ES-I3 (cell line): ENCODE data around the gene PIK3CD.
"Not testable (repeated sequence)": the region's sequence is repeated elsewhere in the genome, so short reads cannot be mapped to it uniquely, and the experiment has no call there.

Experiments used
- H3K36me3 ChIP-seq: 2 replicates; pipeline ENCODE4 v1.6.1; 2013; ENCODE audit warnings: mild to moderate bottlenecking, low read length, control low read depth, moderate library complexity; ENCODE audit not compliant: insufficient read depth
- H3K4me1 ChIP-seq: 2 replicates; pipeline ENCODE4 v1.6.1; 2013; ENCODE audit warnings: mild to moderate bottlenecking, control low read depth, low read length; ENCODE audit not compliant: insufficient read depth
- H3K9ac ChIP-seq: 2 replicates; pipeline ENCODE4 v1.6.1; 2013; ENCODE audit warnings: low read depth, mild to moderate bottlenecking, low read length, moderate library complexity
- H3K9me3 ChIP-seq: 2 replicates; pipeline ENCODE4 v1.6.1; 2013; ENCODE audit warnings: mild to moderate bottlenecking, low read length, moderate library complexity; ENCODE audit not compliant: control insufficient read depth, insufficient read depth

The PIK3CD gene

GRCh38 chr1:9751971-9752370, 100.4 kb downstream of the PIK3CD start:
- H3K4me1 ChIP-seq = peaks cover 10% of the 10 kb centered on the region; the same call in 1 of the 2 replicates
- H3K36me3 ChIP-seq = peaks cover 21% of the 10 kb centered on the region
- no peaks in the 10 kb centered on the region for H3K9me3 ChIP-seq
- no peak overlapping the region for H3K9ac ChIP-seq

- Histone ChIP-seq H3K36me3 (peaks cover 19% of the 10 kb centered on the region), H3K9ac (no peak overlapping the region), H3K4me1 (peaks cover 10% of the 10 kb centered on the region; the same call in 1 of the 2 replicates)
These were observed 101.6 kb downstream of the PIK3CD start for GRCh38 chr1:9753121-9753531.

GRCh38 chr1:9755441-9755995, 104.0 kb downstream of the PIK3CD start:
- Histone ChIP-seq H3K9ac (no peak overlapping the region), H3K36me3 (peaks cover 5% of the 10 kb centered on the region), H3K4me1 (peaks cover 13% of the 10 kb centered on the region; the same call in 1 of the 2 replicates), H3K9me3 (no peaks in the 10 kb centered on the region)

More at GRCh38 chr1:9753121-9753531, 101.6 kb downstream of the PIK3CD start:
- no peaks in the 10 kb centered on the region for H3K9me3 ChIP-seq

- Histone ChIP-seq H3K4me1 (peaks cover 13% of the 10 kb centered on the region; the same call in 1 of the 2 replicates), H3K9me3 (no peaks in the 10 kb centered on the region), H3K36me3 (peaks cover 5% of the 10 kb centered on the region), H3K9ac (no peak overlapping the region)
These were observed 107.1 kb downstream of the PIK3CD start for GRCh38 chr1:9758559-9759121.

GRCh38 chr1:9759939-9760338, 108.4 kb downstream of the PIK3CD start:
- H3K4me1 ChIP-seq = peaks cover 17% of the 10 kb centered on the region
- no peak overlapping the region for H3K9ac ChIP-seq

GRCh38 chr1:9760824-9761223, 109.3 kb downstream of the PIK3CD start:
- Histone ChIP-seq H3K9me3 (no peaks in the 10 kb centered on the region), H3K9ac (no peak overlapping the region), H3K4me1 (peaks cover 16% of the 10 kb centered on the region), H3K36me3 (no peaks in the 10 kb centered on the region)

More at GRCh38 chr1:9759939-9760338, 108.4 kb downstream of the PIK3CD start:
- H3K36me3 ChIP-seq = peaks cover 2% of the 10 kb centered on the region
- no peaks in the 10 kb centered on the region for H3K9me3 ChIP-seq

GRCh38 chr1:9761855-9762254, 110.3 kb downstream of the PIK3CD start:
- Histone ChIP-seq H3K36me3 (no peaks in the 10 kb centered on the region), H3K4me1 (peaks cover 16% of the 10 kb centered on the region), H3K9ac (no peak overlapping the region), H3K9me3 (no peaks in the 10 kb centered on the region)

GRCh38 chr1:9762446-9762845, 110.9 kb downstream of the PIK3CD start:
- H3K36me3 ChIP-seq, H3K9me3 ChIP-seq, H3K9ac ChIP-seq: not testable (repeated sequence)
- peaks cover 19% of the 10 kb centered on the region for H3K4me1 ChIP-seq

- H3K9me3 ChIP-seq = no peaks in the 10 kb centered on the region
- H3K4me1 ChIP-seq = peaks cover 19% of the 10 kb centered on the region
- no peaks in the 10 kb centered on the region for H3K36me3 ChIP-seq
- no peak overlapping the region for H3K9ac ChIP-seq
These were observed 112.4 kb downstream of the PIK3CD start for GRCh38 chr1:9763914-9764313.

GRCh38 chr1:9764550-9764949, 113.0 kb downstream of the PIK3CD start:
- no peak overlapping the region for H3K9ac ChIP-seq
- H3K36me3 ChIP-seq = no peaks in the 10 kb centered on the region
- peaks cover 19% of the 10 kb centered on the region for H3K4me1 ChIP-seq
- no peaks in the 10 kb centered on the region for H3K9me3 ChIP-seq

- Histone ChIP-seq H3K36me3 (no peaks in the 10 kb centered on the region; the same call in 1 of the 2 replicates), H3K4me1 (peaks cover 15% of the 10 kb centered on the region; the same call in 1 of the 2 replicates), H3K9ac (no peak overlapping the region), H3K9me3 (no peaks in the 10 kb centered on the region)
These were observed 115.4 kb downstream of the PIK3CD start for GRCh38 chr1:9766759-9767442.

GRCh38 chr1:9767964-9768668, 116.6 kb downstream of the PIK3CD start:
- Histone ChIP-seq H3K9ac (no peak overlapping the region), H3K4me1 (peaks cover 15% of the 10 kb centered on the region; the same call in 1 of the 2 replicates), H3K9me3 (no peaks in the 10 kb centered on the region)

GRCh38 chr1:9768983-9769382, 117.5 kb downstream of the PIK3CD start:
- Histone ChIP-seq H3K9ac (no peak overlapping the region), H3K36me3 (peaks cover 9% of the 10 kb centered on the region)

More at GRCh38 chr1:9767964-9768668, 116.6 kb downstream of the PIK3CD start:
- H3K36me3 ChIP-seq = peaks cover 9% of the 10 kb centered on the region

GRCh38 chr1:9770298-9770697, 118.8 kb downstream of the PIK3CD start:
- H3K9ac ChIP-seq = no peak overlapping the region
- H3K36me3 ChIP-seq = peaks cover 9% of the 10 kb centered on the region
- no peaks in the 10 kb centered on the region for H3K9me3 ChIP-seq
- peaks cover 11% of the 10 kb centered on the region; the same call in 1 of the 2 replicates for H3K4me1 ChIP-seq

More at GRCh38 chr1:9768983-9769382, 117.5 kb downstream of the PIK3CD start:
- Histone ChIP-seq H3K9me3 (no peaks in the 10 kb centered on the region), H3K4me1 (peaks cover 15% of the 10 kb centered on the region; the same call in 1 of the 2 replicates)
